GM19463 (cell line): ENCODE measurements around the gene FXYD6.

Experiments
- ATAC-seq: cut with Tn5 transposase; IDR thresholded peaks from one replicate; pipeline ENCODE4 v1.9.1; 2021; ENCODE audit warnings: mild to moderate bottlenecking, moderate library complexity; ENCODE audit not compliant: unreplicated experiment

FXYD6 gene

GRCh38 chr11:117796456-117796871, 80.0 kb downstream of the FXYD6 start:
- no peak for ATAC-seq

- no peak for ATAC-seq
Observed at GRCh38 chr11:117795638-117796455, 80.6 kb downstream of the FXYD6 start.

- ATAC-seq: no peak
Observed at GRCh38 chr11:117794772-117795629, 81.5 kb downstream of the FXYD6 start.

- ATAC-seq: no peak
Observed at GRCh38 chr11:117794135-117794534, 82.3 kb downstream of the FXYD6 start.

- ATAC-seq: no peak
Observed at GRCh38 chr11:117793583-117793982, 82.9 kb downstream of the FXYD6 start.

- ATAC-seq: no peak
Observed at GRCh38 chr11:117792992-117793391, 83.5 kb downstream of the FXYD6 start.

GRCh38 chr11:117792241-117792640, 84.2 kb downstream of the FXYD6 start:
- no peak for ATAC-seq

- ATAC-seq: no peak
Observed at GRCh38 chr11:117790279-117790678, 86.2 kb downstream of the FXYD6 start.

- no peak for ATAC-seq
Observed at GRCh38 chr11:117789241-117789640, 87.2 kb downstream of the FXYD6 start.
